Trophoblast cell (in vitro differentiated cells and primary cell): ENCODE results near the gene SLC35F1.
A peak's percentile ranks its signal among the peaks of the same experiment; 100 is the strongest.

Source experiments
- DNase-seq, 2 donors: peaks; one replicate each; pipeline ENCODE4 v3.0.0-alpha.2; 2016
- H2AFZ ChIP-seq: 2 replicates; pipeline ENCODE4 v1.6.1; 2013; ENCODE audit warnings: low read length, moderate library complexity, mild to moderate bottlenecking; ENCODE audit not compliant: insufficient read depth, poor library complexity
- H2AK5ac ChIP-seq: 2 replicates; pipeline ENCODE4 v1.6.1; 2013; ENCODE audit warnings: mild to moderate bottlenecking, low read length
- H2BK120ac ChIP-seq: 2 replicates; pipeline ENCODE4 v1.6.1; 2013; ENCODE audit warnings: low read length, mild to moderate bottlenecking, moderate library complexity; ENCODE audit not compliant: insufficient read depth, poor library complexity
- H2BK12ac ChIP-seq: 2 replicates; pipeline ENCODE4 v1.6.1; 2013; ENCODE audit warnings: mild to moderate bottlenecking, low read length, moderate library complexity
- H2BK5ac ChIP-seq: 2 replicates; pipeline ENCODE4 v1.6.1; 2013; ENCODE audit warnings: low read length, low read depth, moderate library complexity, mild to moderate bottlenecking; ENCODE audit not compliant: poor library complexity
- H3K14ac ChIP-seq: 2 replicates; pipeline ENCODE4 v1.6.1; 2013; ENCODE audit warnings: mild to moderate bottlenecking, low read length
- H3K18ac ChIP-seq: 2 replicates; pipeline ENCODE4 v1.6.1; 2013; ENCODE audit warnings: mild to moderate bottlenecking, low read length
- H3K23ac ChIP-seq: 2 replicates; pipeline ENCODE4 v1.6.1; 2013; ENCODE audit warnings: low read length
- H3K27ac ChIP-seq: 2 replicates; pipeline ENCODE4 v1.5.1; 2013; ENCODE audit warnings: low read depth, mild to moderate bottlenecking, inconsistent platforms, low read length, moderate library complexity
- H3K27me3 ChIP-seq: 2 replicates; pipeline ENCODE4 v1.6.1; 2013; ENCODE audit warnings: inconsistent platforms, mild to moderate bottlenecking, low read length, moderate library complexity; ENCODE audit not compliant: insufficient read depth
- H3K36me3 ChIP-seq, 2 experiments: 1 replicate in 1 of 2; 2 replicates in 1 of 2; pipeline ENCODE4 v1.6.1; 2013; ENCODE audit warnings: low read length in 2 of 2, mild to moderate bottlenecking in 2 of 2, moderate library complexity in 1 of 2; ENCODE audit not compliant: insufficient read depth in 2 of 2, control insufficient read depth in 1 of 2
- H3K4ac ChIP-seq: 2 replicates; pipeline ENCODE4 v1.6.1; 2013; ENCODE audit warnings: low read depth, mild to moderate bottlenecking, low read length, moderate library complexity
- H3K4me1 ChIP-seq, 2 experiments: 1 replicate in 1 of 2; 2 replicates in 1 of 2; pipeline ENCODE4 v1.6.1; 2013; ENCODE audit warnings: low read length in 2 of 2, mild to moderate bottlenecking in 2 of 2, moderate library complexity in 1 of 2; ENCODE audit not compliant: insufficient read depth in 2 of 2, control insufficient read depth in 1 of 2
- H3K4me2 ChIP-seq: 2 replicates; pipeline ENCODE4 v1.6.1; 2013; ENCODE audit warnings: inconsistent platforms, mild to moderate bottlenecking, low read length, moderate library complexity
- H3K4me3 ChIP-seq: 2 replicates; pipeline ENCODE4 v1.5.1; 2013; ENCODE audit warnings: mild to moderate bottlenecking, low read depth, low read length, inconsistent platforms
- H3K79me1 ChIP-seq: one replicate; pipeline ENCODE4 v1.6.1; 2013; ENCODE audit warnings: low read length
- H3K79me2 ChIP-seq: 2 replicates; pipeline ENCODE4 v1.6.1; 2013; ENCODE audit warnings: low read length, mild to moderate bottlenecking; ENCODE audit not compliant: control insufficient read depth, insufficient read depth, poor library complexity
- H3K9ac ChIP-seq: 2 replicates; pipeline ENCODE4 v1.6.1; 2013; ENCODE audit warnings: mild to moderate bottlenecking, low read length
- H3K9me3 ChIP-seq: 2 replicates; pipeline ENCODE4 v1.6.1; 2013; ENCODE audit warnings: low read depth, mild to moderate bottlenecking, control low read depth, inconsistent platforms, low read length; ENCODE audit not compliant: insufficient read depth
- H4K12ac ChIP-seq: 2 replicates; pipeline ENCODE4 v1.6.1; 2013; ENCODE audit warnings: low read depth, mild to moderate bottlenecking, low read length, moderate library complexity
- H4K8ac ChIP-seq: 2 replicates; pipeline ENCODE4 v1.6.1; 2013; ENCODE audit warnings: low read depth, mild to moderate bottlenecking, low read length, moderate library complexity
- H4K91ac ChIP-seq: one replicate; pipeline ENCODE4 v1.6.1; 2013; ENCODE audit warnings: low read depth, mild to moderate bottlenecking, low read length, moderate library complexity
- WGBS: extraction: QIAGEN DNeasy Blood & Tissue Kit; methylation state at CpG from one replicate; pipeline ENCODE4 v1.1.7; 2013; ENCODE audit warnings: missing lambda C conversion rate; ENCODE audit not compliant: insufficient read length, insufficient coverage; ENCODE audit errors: extremely low coverage; 5-methylcytosine and 5-hydroxymethylcytosine counted together

Gene SLC35F1

GRCh38 chr6:117930645-117931044 is 23.6 kb downstream of the SLC35F1 start:
- H2BK5ac ChIP-seq = no peak overlapping the region
- H2AFZ ChIP-seq = no peak overlapping the region
- no peak overlapping the region for H2BK12ac ChIP-seq
- H3K27me3 ChIP-seq = no peaks in the 10 kb centered on the region
- H3K9me3 ChIP-seq = peaks cover 1% of the 10 kb centered on the region
- H4K12ac ChIP-seq = no peak overlapping the region
- no peak overlapping the region for H3K4me3 ChIP-seq
- H3K27ac ChIP-seq = no peak overlapping the region
- WGBS = no CpG with 5 or more reads among the region's 3 CpGs
- H3K4me1 ChIP-seq = no peaks in the 10 kb centered on the region
- H3K23ac ChIP-seq = no peak overlapping the region
- no peak overlapping the region for H2AK5ac ChIP-seq
- H4K8ac ChIP-seq = no peak overlapping the region
- peak in 1 of 2 donors; percentile 27 for DNase-seq
- no peak overlapping the region for H3K14ac ChIP-seq
- no peak overlapping the region for H3K4me2 ChIP-seq
- H3K4ac ChIP-seq = no peak overlapping the region
- no peak overlapping the region for H3K18ac ChIP-seq
- H4K91ac ChIP-seq = no peak overlapping the region
- H3K79me1 ChIP-seq = no peaks in the 10 kb centered on the region
- no peak overlapping the region for H2BK120ac ChIP-seq
- no peaks in the 10 kb centered on the region for H3K79me2 ChIP-seq
- H3K36me3 ChIP-seq = no peaks in the 10 kb centered on the region
- no peak overlapping the region for H3K9ac ChIP-seq

- H2AK5ac ChIP-seq = no peak overlapping the region
- no peak overlapping the region for H4K91ac ChIP-seq
- no CpG with 5 or more reads among the region's 3 CpGs for WGBS
- no peaks in the 10 kb centered on the region for H3K36me3 ChIP-seq
- no peak overlapping the region for H4K12ac ChIP-seq
- H3K14ac ChIP-seq = no peak overlapping the region
- no peak overlapping the region for H3K9ac ChIP-seq
- no peaks in the 10 kb centered on the region for H3K79me2 ChIP-seq
- peak; percentile 76 to 86 for DNase-seq
- no peak overlapping the region for H3K4me3 ChIP-seq
- no peak overlapping the region for H3K27ac ChIP-seq
- no peaks in the 10 kb centered on the region for H3K4me1 ChIP-seq
- H3K27me3 ChIP-seq = no peaks in the 10 kb centered on the region
- no peak overlapping the region for H3K23ac ChIP-seq
- H2BK5ac ChIP-seq = no peak overlapping the region
- no peak overlapping the region for H3K4ac ChIP-seq
- no peak overlapping the region for H2BK12ac ChIP-seq
- peaks cover 1% of the 10 kb centered on the region for H3K9me3 ChIP-seq
- no peak overlapping the region for H3K18ac ChIP-seq
- no peak overlapping the region for H2BK120ac ChIP-seq
- H3K4me2 ChIP-seq = no peak overlapping the region
- no peak overlapping the region for H2AFZ ChIP-seq
- H3K79me1 ChIP-seq = no peaks in the 10 kb centered on the region
- no peak overlapping the region for H4K8ac ChIP-seq
Observed at GRCh38 chr6:117932001-117932400, 24.9 kb downstream of the SLC35F1 start.

- Histone ChIP-seq H3K79me1 (no peaks in the 10 kb centered on the region), H3K9me3 (peaks cover 1% of the 10 kb centered on the region), H3K27ac (no peak overlapping the region), H3K14ac (no peak overlapping the region), H2BK120ac (no peak overlapping the region), H3K23ac (no peak overlapping the region), H2BK5ac (no peak overlapping the region), H3K4me3 (no peak overlapping the region), H3K36me3 (no peaks in the 10 kb centered on the region), H3K4me1 (no peaks in the 10 kb centered on the region), H3K9ac (no peak overlapping the region), H3K18ac (no peak overlapping the region), H3K4me2 (no peak overlapping the region), H2AK5ac (no peak overlapping the region), H3K79me2 (no peaks in the 10 kb centered on the region), H3K27me3 (no peaks in the 10 kb centered on the region), H3K4ac (no peak overlapping the region), H4K8ac (no peak overlapping the region), H2BK12ac (no peak overlapping the region), H2AFZ (no peak overlapping the region), H4K91ac (no peak overlapping the region), H4K12ac (no peak overlapping the region)
- WGBS = no CpG with 5 or more reads among the region's 3 CpGs
- peak; percentile 56 to 69 for DNase-seq
Observed at GRCh38 chr6:117932676-117933075, 25.6 kb downstream of the SLC35F1 start.

GRCh38 chr6:117933471-117933870 is 26.4 kb downstream of the SLC35F1 start:
- DNase-seq = no peak
- H3K4ac ChIP-seq = no peak overlapping the region

More at GRCh38 chr6:117933471-117933870, 26.4 kb downstream of the SLC35F1 start:
- no peak overlapping the region for H3K4me2 ChIP-seq
- H3K23ac ChIP-seq = no peak overlapping the region
- WGBS = no CpG with 5 or more reads among the region's 4 CpGs
- no peak overlapping the region for H2BK120ac ChIP-seq
- no peak overlapping the region for H3K18ac ChIP-seq
- H4K8ac ChIP-seq = no peak overlapping the region
- H3K4me3 ChIP-seq = no peak overlapping the region
- no peaks in the 10 kb centered on the region for H3K79me2 ChIP-seq
- H3K4me1 ChIP-seq = no peaks in the 10 kb centered on the region
- no peak overlapping the region for H2AFZ ChIP-seq
- H3K79me1 ChIP-seq = no peaks in the 10 kb centered on the region
- H3K36me3 ChIP-seq = no peaks in the 10 kb centered on the region
- no peak overlapping the region for H4K91ac ChIP-seq
- H3K9me3 ChIP-seq = peaks cover 1% of the 10 kb centered on the region
- no peak overlapping the region for H3K9ac ChIP-seq
- H2BK5ac ChIP-seq = no peak overlapping the region
- no peak overlapping the region for H3K14ac ChIP-seq
- H2BK12ac ChIP-seq = no peak overlapping the region
- H3K27ac ChIP-seq = no peak overlapping the region
- H2AK5ac ChIP-seq = no peak overlapping the region
- H3K27me3 ChIP-seq = no peaks in the 10 kb centered on the region
- no peak overlapping the region for H4K12ac ChIP-seq
